Mesodermal cell (in vitro differentiated cells): ENCODE results near the gene ADGRB2.
A peak's percentile ranks its signal among the peaks of the same experiment; 100 is the strongest.

Experiments used
- H3K27ac ChIP-seq: 2 replicates; pipeline ENCODE4 v1.7.0; 2013; ENCODE audit warnings: mild to moderate bottlenecking, low read depth, low read length, moderate library complexity; ENCODE audit not compliant: severe bottlenecking
- H3K36me3 ChIP-seq: 2 replicates; pipeline ENCODE4 v1.7.1; 2013; ENCODE audit warnings: mild to moderate bottlenecking, low read length, moderate library complexity; ENCODE audit not compliant: control insufficient read depth, insufficient read depth
- H3K4me1 ChIP-seq: one replicate; pipeline ENCODE4 v1.7.1; 2013; ENCODE audit warnings: mild to moderate bottlenecking, low read length; ENCODE audit not compliant: insufficient read depth, control insufficient read depth, poor library complexity, severe bottlenecking
- H3K4me3 ChIP-seq: 2 replicates; pipeline ENCODE4 v1.7.0; 2013; ENCODE audit warnings: low read length, control low read depth, mild to moderate bottlenecking; ENCODE audit not compliant: insufficient read depth, poor library complexity, severe bottlenecking; ENCODE audit errors: extremely low read depth
- H3K9me3 ChIP-seq: 2 replicates; pipeline ENCODE4 v1.7.1; 2013; ENCODE audit warnings: mild to moderate bottlenecking, low read length, moderate library complexity; ENCODE audit not compliant: control insufficient read depth
- WGBS, 2 experiments: methylation state at CpG; one replicate each; pipeline ENCODE4 v1.1.5; 2013; ENCODE audit warnings: missing lambda C conversion rate in 2 of 2; ENCODE audit not compliant: insufficient coverage in 2 of 2; 5-methylcytosine and 5-hydroxymethylcytosine counted together

Gene ADGRB2

DNA sequence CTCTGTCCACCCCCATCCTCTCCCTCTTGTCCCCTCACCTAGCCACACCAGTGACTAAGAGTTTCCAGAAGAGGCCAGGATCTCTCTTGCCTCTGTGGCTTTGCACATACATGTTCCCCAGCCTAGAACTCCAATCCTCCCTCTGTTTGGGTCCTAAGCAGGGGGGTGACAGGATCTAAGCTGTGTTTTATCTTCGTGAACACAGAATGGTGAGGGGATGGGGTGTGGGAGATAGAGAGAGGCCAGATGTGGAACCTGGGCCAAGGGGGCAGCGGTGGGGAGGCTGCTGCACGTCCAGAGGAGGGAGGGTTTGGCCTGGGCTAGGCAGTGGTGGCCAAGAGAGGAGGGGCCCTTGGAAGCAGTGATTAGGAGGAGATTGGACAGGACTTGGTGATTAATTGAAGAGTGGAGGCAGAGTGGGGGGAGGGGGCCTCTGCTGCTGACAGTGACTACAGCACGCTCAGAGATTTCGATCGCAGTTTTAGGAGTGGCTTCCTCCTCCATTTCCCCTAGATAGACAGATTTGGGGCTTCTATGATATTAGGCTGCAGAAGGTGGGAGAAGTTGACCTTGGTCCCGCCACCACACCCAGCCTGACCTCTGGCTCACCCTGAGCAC lies 17.1 kb upstream of the ADGRB2 start:
- peak overlapping the region; percentile 57 for H3K27ac ChIP-seq
- WGBS, 2 experiments: 72 to 76% methylated on average over 4 of the region's 7 CpGs
- H3K4me3 ChIP-seq: no peak overlapping the region
- H3K4me1 ChIP-seq: peaks cover 31% of the 10 kb centered on the region
- H3K9me3 ChIP-seq: no peaks in the 10 kb centered on the region
- no peaks in the 10 kb centered on the region for H3K36me3 ChIP-seq

DNA sequence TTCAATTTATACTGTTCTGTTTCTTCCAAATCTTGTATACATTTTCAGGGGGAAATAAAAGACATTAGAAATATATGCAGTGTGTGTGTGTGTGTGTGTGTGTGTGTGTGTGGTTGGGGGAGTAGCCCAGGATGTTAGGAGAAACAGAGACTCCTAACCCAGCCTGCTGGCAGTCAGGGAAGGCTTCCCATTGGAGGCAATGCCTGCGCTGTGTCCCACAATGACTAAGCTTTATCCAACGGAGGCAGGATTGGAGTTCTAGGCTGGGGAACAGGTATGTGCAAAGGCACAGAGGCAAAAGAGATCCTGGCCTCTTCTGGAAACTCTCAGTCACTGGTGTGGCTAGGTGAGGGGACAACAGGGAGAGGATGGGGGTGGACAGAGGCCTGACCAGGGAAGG lies 16.5 kb upstream of the ADGRB2 start:
- H3K27ac ChIP-seq: no peak overlapping the region
- no peak overlapping the region for H3K4me3 ChIP-seq
- no peaks in the 10 kb centered on the region for H3K36me3 ChIP-seq
- peaks cover 31% of the 10 kb centered on the region for H3K4me1 ChIP-seq
- 43 to 72% methylated on average over 1 to 2 of the region's 2 CpGs for WGBS, 2 experiments
- no peaks in the 10 kb centered on the region for H3K9me3 ChIP-seq

DNA sequence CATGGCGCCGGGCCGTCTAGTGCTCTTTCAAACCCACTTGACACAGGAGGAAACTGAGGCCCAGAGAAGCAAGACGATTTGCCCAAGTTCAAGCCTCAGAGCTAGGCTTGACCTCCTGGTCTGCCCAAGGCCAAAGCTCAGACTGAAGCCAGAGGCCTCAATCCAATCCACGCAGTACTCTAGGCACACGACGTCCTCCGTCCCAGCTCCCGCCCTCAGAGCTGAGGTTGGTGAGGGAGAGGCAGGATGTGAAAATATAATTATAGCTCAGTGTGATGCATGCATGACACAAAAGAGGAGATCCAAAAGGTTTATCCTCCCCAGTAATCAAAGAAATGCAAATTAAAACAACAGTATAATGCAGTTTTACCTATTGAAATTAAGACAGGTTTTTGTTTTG lies 15.5 kb upstream of the ADGRB2 start:
- H3K36me3 ChIP-seq: no peaks in the 10 kb centered on the region
- H3K4me3 ChIP-seq: no peak overlapping the region
- no peak overlapping the region for H3K27ac ChIP-seq
- 77 to 97% methylated on average over 6 to 9 of the region's 9 CpGs for WGBS, 2 experiments
- peaks cover 31% of the 10 kb centered on the region for H3K4me1 ChIP-seq
- no peaks in the 10 kb centered on the region for H3K9me3 ChIP-seq

DNA sequence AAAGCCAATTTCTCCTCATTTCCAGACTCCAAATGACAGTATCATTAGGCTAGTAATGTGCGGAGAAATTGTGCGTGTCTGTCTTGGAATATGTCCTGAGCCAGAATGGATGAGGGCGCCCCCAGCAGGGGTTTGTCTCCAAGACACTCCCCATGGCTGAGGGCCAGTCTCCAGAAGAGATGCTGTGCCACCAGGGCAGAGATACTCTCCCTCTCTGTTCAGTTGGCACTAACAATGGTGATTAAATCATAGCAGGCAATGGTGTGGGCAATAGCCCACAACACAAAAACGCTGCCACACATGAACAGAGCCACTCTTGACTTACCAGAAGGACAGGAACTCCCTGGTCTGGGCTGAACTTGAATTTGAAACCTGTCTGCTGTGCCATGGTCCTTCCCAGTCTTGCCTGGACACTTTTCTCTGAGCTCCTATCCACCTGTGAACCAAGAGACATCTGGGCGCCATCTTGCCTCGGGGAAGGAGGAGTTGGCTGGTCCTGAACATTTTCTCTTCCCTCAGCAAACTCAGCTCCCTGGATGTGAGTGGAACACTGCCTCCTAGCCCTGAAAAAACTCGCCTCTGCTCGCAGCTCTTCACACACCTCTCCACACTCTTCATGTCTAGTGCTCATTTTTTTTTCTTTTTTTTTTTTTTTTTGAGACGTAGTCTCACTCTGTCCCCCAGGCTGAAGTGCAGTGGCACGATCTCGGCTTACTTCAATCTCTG lies 14.8 kb upstream of the ADGRB2 start:
- 93 to 96% methylated on average over 6 to 8 of the region's 11 CpGs for WGBS, 2 experiments
- H3K36me3 ChIP-seq: no peaks in the 10 kb centered on the region
- H3K9me3 ChIP-seq: no peaks in the 10 kb centered on the region
- no peak overlapping the region for H3K27ac ChIP-seq
- H3K4me1 ChIP-seq: peaks cover 31% of the 10 kb centered on the region
- H3K4me3 ChIP-seq: no peak overlapping the region

DNA sequence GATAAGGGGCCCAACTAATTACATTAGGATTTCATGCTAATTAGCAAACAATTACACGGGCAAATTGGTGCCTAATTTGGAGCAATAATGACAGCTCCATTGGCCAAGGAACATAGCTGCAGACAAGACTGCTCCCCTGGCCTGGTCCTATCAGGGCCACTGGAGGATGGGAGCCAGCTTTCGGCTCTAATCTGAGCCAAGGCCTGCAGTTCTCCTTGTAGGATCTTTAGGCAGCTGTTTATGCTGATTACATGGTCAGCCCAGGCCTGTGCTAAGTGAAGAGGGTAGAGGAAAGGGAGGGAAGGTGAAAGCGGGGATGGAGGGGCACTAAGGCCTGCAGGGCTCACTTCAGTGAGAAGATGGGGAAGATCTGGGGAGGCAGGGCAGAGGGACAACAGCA lies 12.4 kb upstream of the ADGRB2 start:
- Histone ChIP-seq H3K27ac (no peak overlapping the region), H3K36me3 (no peaks in the 10 kb centered on the region), H3K9me3 (no peaks in the 10 kb centered on the region), H3K4me1 (peaks cover 30% of the 10 kb centered on the region), H3K4me3 (no peak overlapping the region)
- 63 to 69% methylated on average over 2 to 3 of the region's 3 CpGs for WGBS, 2 experiments

DNA sequence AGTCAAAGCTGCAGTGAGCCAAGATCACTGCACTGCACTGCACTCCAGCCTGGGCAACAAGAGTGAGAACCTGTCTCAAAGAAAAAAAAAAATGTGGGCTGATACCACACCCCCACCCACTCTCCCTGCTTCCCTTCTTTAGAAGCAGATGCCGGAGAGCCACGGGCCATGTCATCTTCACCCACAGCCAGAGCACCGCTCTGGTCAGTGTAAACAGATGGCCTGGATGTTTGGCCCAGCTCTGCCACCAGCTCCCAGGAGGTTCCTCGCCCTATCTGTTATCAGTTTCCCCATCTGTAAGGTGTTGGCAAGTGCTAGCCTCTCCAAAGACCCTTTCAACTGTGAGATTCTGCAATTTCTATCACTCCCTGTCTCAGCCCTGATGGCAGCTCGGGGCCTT lies 11.9 kb upstream of the ADGRB2 start:
- H3K27ac ChIP-seq: no peak overlapping the region
- WGBS, 2 experiments: 69 to 84% methylated on average over 5 of the region's 5 CpGs
- H3K9me3 ChIP-seq: no peaks in the 10 kb centered on the region
- no peak overlapping the region for H3K4me3 ChIP-seq
- H3K4me1 ChIP-seq: peaks cover 26% of the 10 kb centered on the region
- no peaks in the 10 kb centered on the region for H3K36me3 ChIP-seq

DNA sequence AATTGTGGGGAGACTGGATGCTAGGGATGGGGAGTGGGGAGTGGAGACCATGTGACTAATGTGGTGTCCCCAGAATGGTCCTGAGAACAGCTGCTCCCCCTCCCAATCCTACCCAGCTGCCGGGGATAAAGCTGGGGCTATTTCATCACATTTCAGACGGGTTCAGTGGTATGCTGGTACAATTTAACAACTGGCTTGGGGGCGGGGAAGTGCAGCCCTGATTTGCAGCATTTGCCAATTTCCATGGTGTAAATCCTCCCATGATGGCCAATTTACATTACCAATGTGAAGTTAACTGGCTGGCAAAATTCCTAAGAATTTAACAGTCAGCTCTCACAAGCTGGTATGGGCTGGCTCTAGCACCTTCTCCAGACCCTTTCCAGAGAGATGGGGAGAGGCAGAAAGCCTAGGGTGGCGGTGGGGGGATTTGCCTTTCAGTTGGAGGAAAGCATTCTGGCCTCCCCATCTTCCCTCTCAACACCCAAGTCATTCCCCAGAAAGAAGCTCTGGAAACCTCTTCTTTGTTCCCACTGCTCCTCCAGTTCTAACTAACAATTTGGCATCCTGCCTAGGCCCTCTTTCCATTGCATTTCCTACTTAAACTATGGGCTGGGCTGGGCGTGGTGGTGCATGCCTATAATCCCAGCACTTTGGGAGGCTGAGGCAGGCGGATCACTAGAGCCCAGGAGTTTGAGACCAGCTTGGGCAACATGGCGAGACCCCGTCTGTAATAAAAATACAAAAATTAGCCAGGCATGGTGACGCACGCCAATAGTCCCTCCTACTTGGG lies 11.3 kb upstream of the ADGRB2 start:
- Histone ChIP-seq H3K4me3 (no peak overlapping the region), H3K36me3 (no peaks in the 10 kb centered on the region), H3K9me3 (no peaks in the 10 kb centered on the region), H3K4me1 (peaks cover 20% of the 10 kb centered on the region), H3K27ac (no peak overlapping the region)
- 91 to 93% methylated on average over 9 of the region's 10 CpGs for WGBS, 2 experiments

DNA sequence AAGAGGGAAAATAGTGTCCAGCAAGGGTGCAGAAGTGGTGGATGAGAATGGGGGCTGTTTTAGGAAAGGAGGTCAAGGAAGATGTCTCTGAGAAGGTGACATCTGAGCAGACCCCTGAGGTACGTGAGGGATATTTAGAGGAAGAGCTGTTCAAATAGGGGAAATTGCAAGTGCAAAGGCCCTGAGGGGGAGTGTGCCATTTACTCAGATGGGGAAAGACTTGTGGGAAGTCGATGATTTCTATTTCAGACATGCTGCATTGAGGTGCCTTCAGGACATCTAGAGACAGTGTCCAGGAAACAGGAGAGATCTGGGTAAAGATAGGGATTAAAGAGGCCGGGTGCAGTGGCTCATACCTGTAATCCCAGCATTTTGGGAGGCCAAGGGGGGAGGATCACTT lies 10.4 kb upstream of the ADGRB2 start:
- no peaks in the 10 kb centered on the region for H3K9me3 ChIP-seq
- no peaks in the 10 kb centered on the region for H3K36me3 ChIP-seq
- WGBS, 2 experiments: 73 to 85% methylated on average over 2 to 3 of the region's 3 CpGs
- H3K27ac ChIP-seq: no peak overlapping the region
- H3K4me1 ChIP-seq: peaks cover 18% of the 10 kb centered on the region
- no peak overlapping the region for H3K4me3 ChIP-seq

DNA sequence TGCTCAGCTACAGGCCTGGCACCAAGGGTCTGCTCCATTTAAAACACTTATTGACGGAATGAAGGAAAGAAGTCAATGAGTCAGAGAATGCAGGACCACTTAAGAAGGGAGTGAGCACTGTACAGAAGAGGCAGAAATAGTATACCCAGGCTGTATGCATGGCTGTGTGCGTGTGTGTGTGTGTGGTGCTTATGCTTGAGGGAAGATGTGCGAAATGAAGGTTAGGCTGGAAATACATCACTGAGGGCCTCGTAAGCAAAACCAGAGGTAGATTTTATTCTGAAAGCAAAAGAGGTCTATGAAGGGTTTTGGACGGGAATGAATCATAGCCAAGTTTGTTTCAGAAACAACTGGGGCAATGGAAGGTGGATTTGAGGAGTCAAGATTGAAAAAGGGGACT lies 9.7 kb upstream of the ADGRB2 start:
- WGBS, 2 experiments: 79 to 95% methylated on average over 2 to 5 of the region's 5 CpGs

DNA sequence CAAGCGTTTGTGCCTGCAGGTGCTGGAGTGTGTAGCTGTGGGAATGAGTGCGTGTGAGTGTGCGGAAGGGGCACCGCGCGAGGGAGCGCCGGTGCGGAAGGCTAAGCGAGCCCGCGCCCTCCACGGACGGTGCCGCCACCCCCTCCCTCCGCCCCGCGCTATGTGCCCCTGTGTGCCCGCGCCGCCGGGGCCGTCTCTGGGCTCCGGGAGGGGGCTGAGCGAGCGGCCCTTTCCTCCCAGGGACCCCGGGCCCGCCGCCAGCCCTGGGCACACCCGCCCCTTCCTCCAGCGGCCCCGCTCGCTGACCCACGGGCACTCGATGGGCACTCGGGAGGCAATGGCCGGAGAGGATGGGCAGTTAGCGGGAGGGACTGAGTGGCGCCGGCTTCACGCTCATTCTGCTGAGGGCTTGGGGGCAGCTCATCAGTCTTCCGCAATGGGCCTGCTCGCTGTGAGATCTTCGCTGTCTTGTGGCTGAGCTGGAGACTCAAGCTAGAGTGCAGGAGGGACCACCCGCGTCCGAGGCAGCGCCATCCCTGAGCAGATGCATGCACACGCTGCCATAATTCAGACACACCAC lies 8.6 kb upstream of the ADGRB2 start:
- Histone ChIP-seq H3K4me3 (no peak overlapping the region), H3K9me3 (no peaks in the 10 kb centered on the region), H3K36me3 (no peaks in the 10 kb centered on the region), H3K27ac (no peak overlapping the region), H3K4me1 (peaks cover 25% of the 10 kb centered on the region)
- WGBS, 2 experiments: 33 to 35% methylated on average over 28 to 36 of the region's 49 CpGs

More for the DNA sequence above, 9.7 kb upstream of the ADGRB2 start:
- H3K9me3 ChIP-seq: no peaks in the 10 kb centered on the region
- peaks cover 18% of the 10 kb centered on the region for H3K4me1 ChIP-seq
- H3K4me3 ChIP-seq: no peak overlapping the region
- H3K27ac ChIP-seq: no peak overlapping the region
- no peaks in the 10 kb centered on the region for H3K36me3 ChIP-seq
